ENCODE measurements around the gene PIH1D2.

GRCh38 chr11:112087212-112087611, 13.4 kb upstream of the PIH1D2 start:
- TF ChIP-seq CTCF (IDR thresholded peaks at IDR 0.05) (no peak), EZH2 (IDR thresholded peaks at IDR 0.05; ENCODE audit: borderline replicate concordance, insufficient read depth, low read depth, low read length, poor library complexity, severe bottlenecking) (no peak)
